ENCODE measurements around the gene TCF7L1. TPM values are rescaled to one million over a fixed set of nuclear protein-coding genes. Genes with fewer than 3 reads are reported as not detected.
A peak's percentile ranks its signal among the peaks of the same experiment; 100 is the strongest.
"Not testable (repeated sequence)": the region's sequence is repeated elsewhere in the genome, so short reads cannot be mapped to it uniquely, and the experiment has no call there.

Gene TCF7L1
- total RNA-seq, 4 donors from 2014 or later: 0.55 to 3.0 (median 1.8) TPM

- Histone ChIP-seq H3K9me3 (no peaks in the 10 kb centered on the region), H3K4me1 (peaks cover 53% of the 10 kb centered on the region), H3K4me3 (peak overlapping the region; percentile 76), H3K27ac (peak overlapping the region; percentile 99), H3K27me3 (no peaks in the 10 kb centered on the region), H3K36me3 (peaks cover 24% of the 10 kb centered on the region)
- TF ChIP-seq EP300 (IDR thresholded peaks at IDR 0.05): no peak
- TF ChIP-seq POLR2A (IDR thresholded peaks at IDR 0.05): no peak
- no peak for TF ChIP-seq POLR2AphosphoS5 (IDR thresholded peaks at IDR 0.05)
- TF ChIP-seq CTCF (IDR thresholded peaks at IDR 0.05): no peak
- peak; percentile 76 to 86 for DNase-seq (ENCODE audit: low spot score in 2 of 2)
- 3% methylated on average over 33 of the region's 41 CpGs for WGBS
Observed at GRCh38 chr2:85327160-85327821, 194.1 kb downstream of the TCF7L1 start.

- WGBS: under 1% methylated on average over 30 of the region's 57 CpGs
- no peaks in the 10 kb centered on the region for H3K27me3 ChIP-seq
- H3K4me3 ChIP-seq: peak within 1 kb of the TSS; percentile 76
- H3K9me3 ChIP-seq: no peaks in the 10 kb centered on the region
- peaks cover 45% of the 10 kb centered on the region for H3K4me1 ChIP-seq
- peaks cover 16% of the 10 kb centered on the region for H3K36me3 ChIP-seq
- peak; percentile 94 to 96 for DNase-seq (ENCODE audit: low spot score in 2 of 2)
- TF ChIP-seq POLR2A (IDR thresholded peaks at IDR 0.05): peak; percentile 97 to 98
- TF ChIP-seq POLR2AphosphoS5 (IDR thresholded peaks at IDR 0.05): peak; percentile 89 to 96 (median 91)
- TF ChIP-seq EP300 (IDR thresholded peaks at IDR 0.05): no peak
- H3K27ac ChIP-seq: peak within 1 kb of the TSS; percentile 99
Observed at GRCh38 chr2:85327822-85328617, 194.8 kb downstream of the TCF7L1 start, which contains the start of gene TGOLN2. Gene TGOLN2, minus strand, starts transcription at chr2:85327989. Its CDS starts 27 bp downstream, at chr2:85327962.

DNA sequence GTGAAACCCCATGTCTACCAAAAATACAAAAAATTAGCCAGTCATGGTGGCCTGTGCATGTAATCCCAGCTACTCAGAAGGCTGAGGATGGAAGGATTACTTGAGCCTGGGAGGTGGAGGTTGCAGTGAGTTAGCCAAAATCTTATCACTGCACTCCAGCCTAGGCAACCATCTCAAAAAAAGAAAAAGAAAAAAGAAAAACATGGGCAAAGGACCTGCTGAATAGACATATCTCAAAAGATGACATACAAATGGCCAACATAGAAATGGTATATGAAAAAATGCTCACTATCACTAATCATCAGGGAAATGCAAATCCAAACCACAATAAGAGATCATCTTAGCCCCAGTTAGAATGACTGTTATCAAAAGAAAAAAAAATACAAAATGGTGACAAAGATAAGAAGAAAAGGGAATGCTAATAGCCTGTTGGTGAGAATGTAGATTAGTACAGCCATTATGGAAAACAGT is 196.0 kb downstream of the TCF7L1 start:
- Histone ChIP-seq H3K4me1 (peaks cover 36% of the 10 kb centered on the region), H3K36me3 (peaks cover 4% of the 10 kb centered on the region), H3K27me3 (no peaks in the 10 kb centered on the region), H3K4me3 (no peak overlapping the region), H3K9me3 (no peaks in the 10 kb centered on the region), H3K27ac (no peak overlapping the region)
- TF ChIP-seq POLR2AphosphoS5 (IDR thresholded peaks at IDR 0.05): no peak
- TF ChIP-seq EP300 (IDR thresholded peaks at IDR 0.05): no peak
- TF ChIP-seq POLR2A (IDR thresholded peaks at IDR 0.05): no peak
- no peak for TF ChIP-seq CTCF (IDR thresholded peaks at IDR 0.05)
- DNase-seq (ENCODE audit: low spot score in 2 of 2): no peak

- not testable (repeated sequence) for H3K27me3 ChIP-seq; H3K4me3 ChIP-seq; DNase-seq (ENCODE audit: low spot score in 2 of 2); H3K36me3 ChIP-seq; H3K27ac ChIP-seq; H3K9me3 ChIP-seq
- H3K4me1 ChIP-seq: peaks cover 32% of the 10 kb centered on the region
- WGBS: 81% methylated on average over 3 of the region's 3 CpGs
Observed at GRCh38 chr2:85329701-85330100, 196.5 kb downstream of the TCF7L1 start.

GRCh38 chr2:85330839-85331636 is 197.8 kb downstream of the TCF7L1 start:
- no peaks in the 10 kb centered on the region for H3K9me3 ChIP-seq
- no peak for DNase-seq (ENCODE audit: low spot score in 2 of 2)
- WGBS: 86% methylated on average over 13 of the region's 13 CpGs
- H3K27ac ChIP-seq: no peak overlapping the region
- H3K4me1 ChIP-seq: peaks cover 19% of the 10 kb centered on the region
- H3K27me3 ChIP-seq: no peaks in the 10 kb centered on the region
- no peaks in the 10 kb centered on the region for H3K36me3 ChIP-seq
- no peak overlapping the region for H3K4me3 ChIP-seq
- TF ChIP-seq EP300 (IDR thresholded peaks at IDR 0.05): no peak
- TF ChIP-seq POLR2A (IDR thresholded peaks at IDR 0.05): no peak
- no peak for TF ChIP-seq CTCF (IDR thresholded peaks at IDR 0.05)
- TF ChIP-seq POLR2AphosphoS5 (IDR thresholded peaks at IDR 0.05): no peak

GRCh38 chr2:85333877-85334276 is 200.7 kb downstream of the TCF7L1 start:
- WGBS: 98% methylated on average over 4 of the region's 4 CpGs
- not testable (repeated sequence) for H3K9me3 ChIP-seq; DNase-seq (ENCODE audit: low spot score in 2 of 2); H3K27me3 ChIP-seq; H3K36me3 ChIP-seq; H3K4me3 ChIP-seq; H3K27ac ChIP-seq; H3K4me1 ChIP-seq

Measured in suprapubic skin (tissue), 4 donors.